Loucy (cell line): ENCODE results near the gene ADGRG2.

Source experiments
- H2AFZ ChIP-seq: fragments of 200-600 bp; sonication (generic); 2 replicates; pipeline ENCODE4 v1.6.0; 2016; ENCODE audit warnings: antibody characterized with exemption, mild to moderate bottlenecking, low read length, moderate library complexity
- H3F3A ChIP-seq: fragments of 200-600 bp; 2 replicates; pipeline ENCODE4 v1.6.0; 2016; ENCODE audit warnings: antibody characterized with exemption, low read depth, mild to moderate bottlenecking
- H3K27me3 ChIP-seq: fragments of 200-600 bp; sonication (generic); 2 replicates; pipeline ENCODE4 v1.6.1; 2014; ENCODE audit warnings: low read length, mild to moderate bottlenecking; ENCODE audit not compliant: insufficient read depth, poor library complexity, severe bottlenecking
- H3K36me3 ChIP-seq: fragments of 200-600 bp; sonication (generic); 2 replicates; pipeline ENCODE4 v1.6.1; 2016; ENCODE audit warnings: low read length; ENCODE audit not compliant: insufficient read depth
- H3K4me1 ChIP-seq: fragments of 200-600 bp; sonication (generic); 2 replicates; pipeline ENCODE4 v1.5.1; 2014; ENCODE audit warnings: low read length, mild to moderate bottlenecking; ENCODE audit not compliant: insufficient read depth, poor library complexity, severe bottlenecking
- H3K4me2 ChIP-seq: fragments of 200-600 bp; sonication (generic); 2 replicates; pipeline ENCODE4 v1.6.0; 2014; ENCODE audit warnings: antibody characterized with exemption, low read length, low read depth, mild to moderate bottlenecking; ENCODE audit not compliant: poor library complexity, severe bottlenecking
- H3K4me3 ChIP-seq: fragments of 200-600 bp; sonication (generic); 2 replicates; pipeline ENCODE4 v1.5.1; 2014; ENCODE audit warnings: low read length, mild to moderate bottlenecking, mixed read lengths; ENCODE audit not compliant: poor library complexity, severe bottlenecking
- H3K79me2 ChIP-seq: fragments of 200-600 bp; sonication (generic); 2 replicates; pipeline ENCODE4 v1.6.1; 2014; ENCODE audit warnings: low read length; ENCODE audit not compliant: insufficient read depth
- H3K9ac ChIP-seq: fragments of 200-600 bp; sonication (generic); 2 replicates; pipeline ENCODE4 v1.6.0; 2014; ENCODE audit warnings: mild to moderate bottlenecking, low read depth, low read length, moderate library complexity; ENCODE audit not compliant: poor library complexity, severe bottlenecking
- H3K9me2 ChIP-seq: fragments of 200-600 bp; sonication (generic); replicated peaks from 2 replicates; pipeline ENCODE4 v1.6.1; 2016; ENCODE audit warnings: low read depth, low read length, mixed read lengths
- H3K9me3 ChIP-seq: fragments of 200-600 bp; sonication (generic); 2 replicates; pipeline ENCODE4 v1.6.1; 2014; ENCODE audit warnings: mild to moderate bottlenecking, antibody characterized with exemption, low read length, low read depth; ENCODE audit not compliant: insufficient read depth
- H4K20me1 ChIP-seq: fragments of 200-600 bp; sonication (generic); 2 replicates; pipeline ENCODE4 v1.6.0; 2014; ENCODE audit warnings: antibody characterized with exemption, low read length, mild to moderate bottlenecking; ENCODE audit not compliant: insufficient read depth, poor library complexity, severe bottlenecking
- CTCF ChIP-seq: fragments of 200-600 bp; sonication (generic); conservative IDR thresholded peaks from 2 replicates; pipeline ENCODE4 v1.5.1; 2014; ENCODE audit warnings: mild to moderate bottlenecking, antibody characterized with exemption, low read length
- EZH2phosphoT487 ChIP-seq: fragments of 200-600 bp; IDR thresholded peaks from 2 replicates; pipeline ENCODE4 v1.6.1; 2018; ENCODE audit warnings: antibody characterized with exemption, mild to moderate bottlenecking, moderate library complexity, borderline replicate concordance

The ADGRG2 gene

GRCh38 chrX:18956303-18957032 is 165.8 kb downstream of the ADGRG2 start:
- Histone ChIP-seq H3K9ac (no peak overlapping the region), H4K20me1 (no peaks in the 10 kb centered on the region), H3K4me2 (no peak overlapping the region), H3K27me3 (no peaks in the 10 kb centered on the region), H3F3A (no peaks in the 10 kb centered on the region), H2AFZ (no peak overlapping the region), H3K4me3 (no peak overlapping the region), H3K9me2 (no peaks in the 10 kb centered on the region), H3K36me3 (peaks cover 14% of the 10 kb centered on the region; the same call in 1 of the 2 replicates), H3K4me1 (peaks cover 5% of the 10 kb centered on the region), H3K9me3 (no peaks in the 10 kb centered on the region), H3K79me2 (no peaks in the 10 kb centered on the region)
- no peak for TF ChIP-seq CTCF
- TF ChIP-seq EZH2phosphoT487, result no peak

- TF ChIP-seq EZH2phosphoT487 (no peak), CTCF (no peak)
- Histone ChIP-seq H4K20me1 (no peaks in the 10 kb centered on the region), H3K4me2 (no peak overlapping the region), H3F3A (no peaks in the 10 kb centered on the region), H3K9ac (no peak overlapping the region), H3K27me3 (no peaks in the 10 kb centered on the region), H2AFZ (no peak overlapping the region), H3K9me2 (no peaks in the 10 kb centered on the region), H3K79me2 (no peaks in the 10 kb centered on the region), H3K9me3 (no peaks in the 10 kb centered on the region), H3K4me1 (peaks cover 5% of the 10 kb centered on the region), H3K36me3 (peaks cover 22% of the 10 kb centered on the region; the same call in 1 of the 2 replicates), H3K4me3 (no peak overlapping the region)
Measured at GRCh38 chrX:18955676-18956075, 166.6 kb downstream of the ADGRG2 start.

- H2AFZ ChIP-seq, result no peak overlapping the region
Measured at GRCh38 chrX:18951032-18951431, 171.2 kb downstream of the ADGRG2 start.

More at GRCh38 chrX:18951032-18951431, 171.2 kb downstream of the ADGRG2 start:
- Histone ChIP-seq H3K9me2 (no peaks in the 10 kb centered on the region), H4K20me1 (no peaks in the 10 kb centered on the region), H3K27me3 (no peaks in the 10 kb centered on the region), H3K4me1 (no peaks in the 10 kb centered on the region), H3K4me2 (no peak overlapping the region), H3F3A (no peaks in the 10 kb centered on the region), H3K79me2 (no peaks in the 10 kb centered on the region), H3K4me3 (no peak overlapping the region), H3K9me3 (no peaks in the 10 kb centered on the region), H3K36me3 (peaks cover 40% of the 10 kb centered on the region; the same call in 1 of the 2 replicates), H3K9ac (no peak overlapping the region)
- no peak for TF ChIP-seq EZH2phosphoT487
- TF ChIP-seq CTCF, result no peak; the same call in 1 of the 2 replicates
